Activated effector memory CD4-positive, alpha-beta T cell treated with anti-CD3 and anti-CD28 coated beads, Interleukin-2, amount 50 U/mL, for 16 hours (primary cell): Measurements from ENCODE around the gene PPDPF.
"Not testable (repeated sequence)": the region's sequence is repeated elsewhere in the genome, so short reads cannot be mapped to it uniquely, and the experiment has no call there.

Source experiments
- DNase-seq: peaks from one replicate; pipeline ENCODE4 v3.0.0-alpha.2; 2020

Gene PPDPF

GRCh38 chr20:63520504-63520933, at the start of gene PPDPF:
Gene PPDPF (plus strand): TSS chr20:63520765. CDS start chr20:63521309, 544 bp downstream.
- peak; percentile 94 for DNase-seq

- DNase-seq = no peak
These were observed 49.4 kb upstream of the PPDPF start for GRCh38 chr20:63471002-63471716.

GRCh38 chr20:63471717-63471980, 48.9 kb upstream of the PPDPF start:
- no peak for DNase-seq

GRCh38 chr20:63471981-63472831, 48.4 kb upstream of the PPDPF start, which contains the start of gene KCNQ2:
Gene KCNQ2 (minus strand): TSS chr20:63472655. CDS start chr20:63472463, 192 bp downstream.
- DNase-seq = no peak

- no peak for DNase-seq
These were observed 47.6 kb upstream of the PPDPF start for GRCh38 chr20:63472862-63473390.

- no peak for DNase-seq
These were observed 46.8 kb upstream of the PPDPF start for GRCh38 chr20:63473555-63474449.

GRCh38 chr20:63475209-63475608, 45.4 kb upstream of the PPDPF start:
- no peak for DNase-seq

- no peak for DNase-seq
These were observed 43.4 kb upstream of the PPDPF start for GRCh38 chr20:63477061-63477616.

- no peak for DNase-seq
These were observed 42.6 kb upstream of the PPDPF start for GRCh38 chr20:63477944-63478343.

- no peak for DNase-seq
These were observed 41.9 kb upstream of the PPDPF start for GRCh38 chr20:63478346-63479302.

GRCh38 chr20:63479695-63480419, 40.7 kb upstream of the PPDPF start:
- not testable (repeated sequence) for DNase-seq

- DNase-seq = no peak
These were observed 39.1 kb upstream of the PPDPF start for GRCh38 chr20:63481503-63481902.

- no peak for DNase-seq
These were observed 38.5 kb upstream of the PPDPF start for GRCh38 chr20:63482021-63482587.

- DNase-seq = no peak
These were observed 36.7 kb upstream of the PPDPF start for GRCh38 chr20:63483834-63484233.

- no peak for DNase-seq
These were observed 36.3 kb upstream of the PPDPF start for GRCh38 chr20:63484236-63484635.

GRCh38 chr20:63484651-63485403, 35.7 kb upstream of the PPDPF start:
- DNase-seq = no peak

- DNase-seq = no peak
These were observed 34.2 kb upstream of the PPDPF start for GRCh38 chr20:63486300-63486855.

- no peak for DNase-seq
These were observed 33.3 kb upstream of the PPDPF start for GRCh38 chr20:63487116-63487764.
